GM19239 (cell line): ENCODE results near the gene N4BP2L1.

Experiments
- DNase-seq: peaks from one replicate; pipeline ENCODE4 v3.0.0; 2011; ENCODE audit warnings: low spot score; ENCODE audit not compliant: insufficient read length
- FAIRE-seq: peaks from 2 replicates; lab custom pipeline; 2011; peaks lifted over from hg19 to GRCh38; lab: Jason Lieb, UNC

N4BP2L1 gene

GRCh38 chr13:32438871-32439270 is 10.9 kb upstream of the N4BP2L1 start:
- FAIRE-seq: no peak
- DNase-seq: no peak

DNA sequence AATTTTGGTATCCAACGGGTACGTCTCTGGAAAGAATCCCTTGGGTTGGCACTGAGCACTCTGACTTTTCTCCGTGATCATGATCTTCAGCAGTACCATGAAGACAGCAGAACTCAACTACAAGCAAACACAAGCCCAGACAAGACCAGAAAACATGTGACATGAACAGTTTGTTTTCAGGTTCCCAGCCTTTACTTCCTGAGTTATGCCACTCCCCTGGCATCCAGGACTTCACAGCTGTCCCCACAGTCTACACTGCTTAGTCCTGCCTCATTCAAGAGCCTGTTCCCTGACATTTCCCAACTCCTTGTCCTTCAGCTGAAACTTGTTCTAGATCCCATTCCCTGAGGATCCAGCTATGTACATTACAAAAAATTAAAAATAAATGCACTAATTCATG is 4.9 kb upstream of the N4BP2L1 start:
- FAIRE-seq (peak; percentile 28), DNase-seq (no peak)

DNA sequence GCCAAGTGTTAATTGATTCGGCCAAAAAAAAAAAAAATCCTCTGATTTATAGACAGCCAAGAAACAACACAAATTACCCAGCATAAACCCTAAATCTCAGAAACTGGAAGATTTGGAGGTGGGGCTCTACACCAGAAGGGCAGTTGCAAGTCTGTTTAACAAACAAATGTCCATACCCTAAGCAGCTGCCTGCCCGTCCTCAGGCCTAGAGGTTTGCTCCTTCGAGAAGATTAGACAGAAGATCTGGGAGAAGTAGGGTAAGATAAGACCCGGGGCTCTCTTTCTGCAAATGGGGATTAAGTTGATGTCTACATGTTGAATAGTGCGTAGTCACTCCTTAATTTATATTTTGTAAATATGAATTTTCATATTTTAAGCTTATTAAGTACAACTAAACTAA is 3.4 kb upstream of the N4BP2L1 start:
- DNase-seq (no peak), FAIRE-seq (no peak)

DNA sequence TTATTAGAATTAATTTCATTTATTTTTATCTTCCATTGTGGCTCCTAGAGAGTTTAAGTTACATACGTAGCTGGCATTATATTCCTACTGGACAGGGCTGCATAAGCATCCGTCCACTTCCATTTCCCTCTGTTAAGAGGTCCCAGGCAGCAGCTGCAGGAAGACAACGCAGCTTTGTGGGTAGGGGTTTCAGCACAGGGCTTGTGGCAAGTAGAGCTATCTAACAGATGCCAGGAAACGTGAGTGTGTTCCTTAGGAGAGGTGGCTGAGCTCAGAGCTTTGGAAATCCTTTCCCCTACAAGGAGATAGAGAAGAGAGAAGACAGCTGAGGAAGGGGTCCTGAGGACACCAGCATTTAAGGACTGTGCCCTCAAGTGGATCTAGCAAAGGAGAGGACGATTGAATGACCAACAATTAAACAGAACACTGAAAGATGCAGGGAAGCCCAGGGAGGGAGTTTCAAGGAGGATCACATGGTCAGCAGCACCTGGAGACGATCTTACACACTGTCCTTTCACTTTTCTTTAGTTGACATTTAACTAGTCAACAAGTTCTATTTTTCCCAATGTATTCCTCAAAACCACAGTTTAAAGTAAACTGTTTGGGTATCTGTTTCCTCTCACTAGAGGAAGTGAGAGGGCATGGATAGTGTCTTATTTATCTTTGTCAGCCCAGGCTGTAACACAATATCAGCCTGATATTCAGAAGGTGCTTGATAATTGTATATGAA is 2.3 kb upstream of the N4BP2L1 start:
- DNase-seq: no peak
- peak; percentile 68 for FAIRE-seq

DNA sequence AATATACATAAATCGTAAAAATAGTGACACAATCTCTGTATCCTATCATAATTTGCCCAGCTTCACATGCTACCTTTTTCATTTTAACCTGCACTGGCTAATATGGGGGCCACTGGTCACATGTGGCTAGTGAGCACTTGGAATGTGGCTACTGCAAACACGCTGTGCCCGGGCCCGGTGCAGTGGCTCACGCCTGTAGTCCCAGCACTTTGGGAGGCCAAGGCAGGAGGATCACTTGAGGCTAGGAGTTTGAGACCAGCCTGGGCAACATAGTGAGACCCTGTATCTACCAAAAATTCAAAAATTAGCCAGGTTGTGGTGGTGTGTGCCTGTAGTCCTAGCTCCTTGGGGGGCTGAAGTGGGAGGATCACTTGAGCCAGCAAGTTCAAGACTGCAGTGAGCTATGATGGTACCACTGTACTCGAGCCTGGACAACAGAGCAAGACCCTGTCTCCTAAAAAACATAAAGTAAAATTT is 1.5 kb upstream of the N4BP2L1 start:
- no peak for DNase-seq
- no peak for FAIRE-seq

- FAIRE-seq (peak; percentile 69), DNase-seq (no peak)
Measured at GRCh38 chr13:32428581-32429432, 877 bp upstream of the N4BP2L1 start.

- DNase-seq (peak; percentile 14), FAIRE-seq (no peak)
Measured at GRCh38 chr13:32426990-32427851, 709 bp downstream of the N4BP2L1 start.

DNA sequence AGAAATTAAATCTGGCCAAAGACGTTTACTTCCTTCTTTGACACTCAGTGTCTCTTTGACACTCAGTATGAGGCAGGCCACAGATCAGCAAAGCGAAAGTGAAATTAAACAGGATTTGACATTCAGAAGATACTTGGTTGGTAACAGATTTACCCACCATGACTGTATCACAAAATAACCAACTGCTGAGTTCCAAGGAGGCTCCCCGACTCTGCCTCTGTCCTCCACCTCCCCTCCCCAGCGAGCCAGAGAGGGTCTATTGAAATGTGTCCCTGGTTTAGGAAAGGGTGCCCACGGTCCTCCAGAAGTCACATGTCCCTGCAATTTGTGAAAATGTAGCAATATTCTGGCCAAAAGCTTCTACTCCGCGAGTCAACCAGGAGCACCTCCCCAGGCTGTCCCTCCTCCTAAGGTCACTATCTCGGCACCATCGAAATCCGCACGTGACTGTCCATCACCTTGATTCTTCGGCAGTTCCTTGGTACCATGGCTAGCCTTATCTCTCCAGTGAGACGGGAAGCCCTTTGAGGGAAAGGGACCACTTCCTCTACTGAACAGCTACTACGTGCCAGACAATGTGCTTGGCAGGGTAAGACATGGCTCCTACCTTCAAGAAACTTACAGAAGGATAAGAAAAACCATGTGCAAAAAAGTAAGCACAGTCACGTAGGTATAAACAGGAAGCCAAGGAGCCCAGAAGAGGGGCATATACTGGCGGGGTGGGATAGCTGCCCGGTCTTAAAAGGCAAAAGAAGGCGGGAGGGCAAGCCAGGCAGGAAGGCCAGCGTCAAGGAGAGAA is 1.5 kb downstream of the N4BP2L1 start:
- peak; percentile 59 for DNase-seq
- peak; percentile 96 for FAIRE-seq

GRCh38 chr13:32425158-32425557 is 2.8 kb downstream of the N4BP2L1 start:
- DNase-seq (no peak), FAIRE-seq (no peak)

DNA sequence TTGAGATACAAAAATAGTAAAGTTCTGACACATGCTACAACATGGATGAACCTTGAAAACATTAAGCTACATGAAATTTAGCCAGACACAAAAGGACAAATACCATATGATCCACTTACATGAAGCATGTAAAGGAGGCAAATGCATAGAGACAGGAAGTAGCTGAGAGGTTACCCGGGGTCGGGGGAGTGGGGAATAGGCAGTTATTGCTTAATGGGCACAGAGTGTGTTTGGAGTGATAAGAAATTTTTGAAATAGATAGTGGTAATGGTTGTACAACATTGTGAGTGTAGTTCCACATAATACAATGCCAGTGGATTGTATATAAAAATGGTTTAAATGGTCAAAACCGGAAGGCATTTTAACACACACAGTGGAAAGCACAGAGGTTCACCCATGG is 4.3 kb downstream of the N4BP2L1 start:
- FAIRE-seq (no peak), DNase-seq (no peak)

GRCh38 chr13:32419862-32420261 is 8.1 kb downstream of the N4BP2L1 start:
- no peak for FAIRE-seq

DNA sequence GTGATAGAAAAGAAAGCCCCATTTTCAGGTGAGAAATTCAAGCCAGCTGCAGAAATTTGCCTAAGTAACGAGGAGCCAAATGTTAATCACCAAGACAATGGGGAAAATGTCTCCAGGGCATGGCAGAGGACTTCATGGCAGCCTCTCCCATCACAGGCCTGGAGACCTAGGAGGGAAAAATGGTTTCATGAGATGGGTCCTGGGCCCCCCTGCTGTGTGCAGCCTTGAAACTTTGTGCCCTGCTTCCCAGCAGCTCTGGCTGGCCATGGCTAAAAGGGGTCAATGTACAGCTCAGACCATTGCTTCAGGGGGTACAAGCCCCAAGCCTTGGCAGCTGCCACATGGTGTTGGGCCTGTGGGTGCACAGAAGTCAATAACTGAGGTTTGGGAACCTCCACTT is 9.9 kb downstream of the N4BP2L1 start:
- FAIRE-seq (no peak), DNase-seq (no peak)

More at GRCh38 chr13:32419862-32420261, 8.1 kb downstream of the N4BP2L1 start:
- no peak for DNase-seq

DNA sequence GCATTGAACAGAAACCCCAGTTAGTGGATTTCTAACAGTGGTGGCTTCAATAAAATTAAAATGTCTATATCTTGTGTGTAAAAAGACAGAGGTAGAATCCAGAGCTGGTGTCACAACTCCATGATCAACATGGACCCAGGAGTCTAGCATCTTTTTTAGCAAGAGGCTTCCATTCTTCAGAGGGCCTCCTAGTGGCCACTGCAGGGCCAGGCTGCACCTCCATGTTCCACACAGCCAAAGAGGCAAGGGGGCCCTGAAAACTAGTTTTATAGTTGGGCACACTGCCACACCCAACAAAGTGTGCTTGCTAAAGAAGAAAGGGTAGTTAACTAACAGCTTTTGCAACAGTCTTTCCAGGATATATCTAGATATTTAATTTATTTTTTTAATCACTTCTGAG is 12.9 kb downstream of the N4BP2L1 start:
- FAIRE-seq: peak; percentile 56
- DNase-seq: no peak

GRCh38 chr13:32414580-32414979 is 13.3 kb downstream of the N4BP2L1 start:
- DNase-seq (no peak), FAIRE-seq (no peak)

GRCh38 chr13:32413284-32413683 is 14.6 kb downstream of the N4BP2L1 start:
- peak; percentile 4 for FAIRE-seq
- DNase-seq: no peak

GRCh38 chr13:32409561-32410421 is 18.1 kb downstream of the N4BP2L1 start:
- no peak for FAIRE-seq

GRCh38 chr13:32409001-32409313 is 19.0 kb downstream of the N4BP2L1 start:
- no peak for DNase-seq
- FAIRE-seq: no peak

More at GRCh38 chr13:32409561-32410421, 18.1 kb downstream of the N4BP2L1 start:
- DNase-seq: no peak

GRCh38 chr13:32408296-32409000 is 19.5 kb downstream of the N4BP2L1 start:
- FAIRE-seq (no peak), DNase-seq (no peak)
